WI38 (cell line): ENCODE measurements around the gene MPHOSPH8.

Source experiments
- H3K4me3 ChIP-seq: 2 replicates; pipeline ENCODE4 v1.5.1; 2011; ENCODE audit warnings: low read depth, mild to moderate bottlenecking, control low read depth, low read length
- CTCF ChIP-seq: IDR thresholded peaks from 2 replicates; pipeline ENCODE4 v1.5.1; 2012; ENCODE audit warnings: low read depth, mild to moderate bottlenecking, control low read depth, low read length

The MPHOSPH8 gene

DNA sequence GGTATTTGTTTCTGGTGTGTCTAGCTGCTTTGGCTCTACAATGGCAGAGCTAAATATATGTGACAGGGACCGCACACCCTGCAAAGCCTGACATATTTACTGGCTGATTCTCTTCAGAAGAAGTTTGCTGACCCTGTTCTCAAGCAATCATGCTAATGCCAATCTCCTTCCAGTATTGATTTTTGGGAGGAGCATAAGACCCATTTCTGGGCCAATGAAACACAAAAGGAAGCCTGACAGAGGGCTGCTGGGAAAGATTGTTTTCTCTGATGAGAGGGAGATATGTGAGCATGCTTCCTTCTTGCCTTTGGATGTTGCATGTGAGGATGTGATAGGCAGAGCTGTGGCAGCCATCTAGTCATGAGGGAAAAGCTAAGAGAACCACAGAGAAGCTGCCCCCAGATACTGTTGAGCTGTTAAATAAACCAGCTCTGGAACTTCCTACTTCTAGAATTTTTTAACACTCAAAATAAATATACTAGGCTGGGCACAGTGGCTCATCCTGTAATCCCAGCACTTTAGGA lies 40.7 kb upstream of the MPHOSPH8 start:
- H3K4me3 ChIP-seq = no peak overlapping the region
- no peak for TF ChIP-seq CTCF

DNA sequence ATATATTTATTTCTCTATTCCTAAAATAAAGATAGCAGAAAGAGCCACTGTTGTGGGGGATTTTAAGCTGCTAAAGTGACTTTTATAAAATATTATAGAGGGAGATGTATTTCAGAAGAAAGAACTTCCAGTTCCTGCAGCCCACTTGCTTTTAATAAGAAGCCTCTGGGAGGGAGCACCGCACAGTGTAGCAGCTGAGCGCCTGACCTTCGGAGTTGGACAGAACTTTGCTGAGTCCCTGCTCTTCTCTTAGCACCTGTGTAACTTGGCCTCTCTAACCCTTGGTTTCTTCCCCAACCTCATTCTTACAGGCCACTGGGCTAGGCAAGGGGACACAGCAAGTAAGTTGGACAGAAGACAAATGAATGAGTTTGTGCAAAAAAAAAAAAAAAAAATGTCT lies 37.4 kb upstream of the MPHOSPH8 start:
- no peak overlapping the region for H3K4me3 ChIP-seq
- TF ChIP-seq CTCF = no peak

DNA sequence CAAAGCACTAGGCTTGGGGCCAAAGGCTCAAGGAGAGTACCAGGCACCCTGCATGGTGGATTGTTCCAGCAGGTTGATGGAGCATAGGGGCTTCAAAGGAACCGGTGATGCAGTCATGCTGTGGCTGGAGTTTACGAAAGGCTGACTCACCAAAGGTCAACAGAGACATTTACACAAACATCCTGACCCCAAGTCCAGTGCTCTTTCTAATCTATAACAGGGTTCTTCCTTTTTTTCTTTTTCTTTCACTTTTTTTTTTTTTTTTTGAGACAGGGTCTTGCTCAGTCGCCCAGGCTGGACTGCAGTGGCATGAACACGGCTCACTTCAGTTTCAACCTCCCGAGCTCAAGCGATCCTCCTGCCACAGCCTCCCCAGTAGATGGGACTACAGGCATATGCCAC lies 36.5 kb upstream of the MPHOSPH8 start:
- TF ChIP-seq CTCF = no peak
- peak overlapping the region; percentile 22; the same call in 1 of the 2 replicates for H3K4me3 ChIP-seq

- peak overlapping the region; percentile 22; the same call in 1 of the 2 replicates for H3K4me3 ChIP-seq
- TF ChIP-seq CTCF = no peak
Observed at GRCh38 chr13:19597523-19597922, 35.9 kb upstream of the MPHOSPH8 start.

DNA sequence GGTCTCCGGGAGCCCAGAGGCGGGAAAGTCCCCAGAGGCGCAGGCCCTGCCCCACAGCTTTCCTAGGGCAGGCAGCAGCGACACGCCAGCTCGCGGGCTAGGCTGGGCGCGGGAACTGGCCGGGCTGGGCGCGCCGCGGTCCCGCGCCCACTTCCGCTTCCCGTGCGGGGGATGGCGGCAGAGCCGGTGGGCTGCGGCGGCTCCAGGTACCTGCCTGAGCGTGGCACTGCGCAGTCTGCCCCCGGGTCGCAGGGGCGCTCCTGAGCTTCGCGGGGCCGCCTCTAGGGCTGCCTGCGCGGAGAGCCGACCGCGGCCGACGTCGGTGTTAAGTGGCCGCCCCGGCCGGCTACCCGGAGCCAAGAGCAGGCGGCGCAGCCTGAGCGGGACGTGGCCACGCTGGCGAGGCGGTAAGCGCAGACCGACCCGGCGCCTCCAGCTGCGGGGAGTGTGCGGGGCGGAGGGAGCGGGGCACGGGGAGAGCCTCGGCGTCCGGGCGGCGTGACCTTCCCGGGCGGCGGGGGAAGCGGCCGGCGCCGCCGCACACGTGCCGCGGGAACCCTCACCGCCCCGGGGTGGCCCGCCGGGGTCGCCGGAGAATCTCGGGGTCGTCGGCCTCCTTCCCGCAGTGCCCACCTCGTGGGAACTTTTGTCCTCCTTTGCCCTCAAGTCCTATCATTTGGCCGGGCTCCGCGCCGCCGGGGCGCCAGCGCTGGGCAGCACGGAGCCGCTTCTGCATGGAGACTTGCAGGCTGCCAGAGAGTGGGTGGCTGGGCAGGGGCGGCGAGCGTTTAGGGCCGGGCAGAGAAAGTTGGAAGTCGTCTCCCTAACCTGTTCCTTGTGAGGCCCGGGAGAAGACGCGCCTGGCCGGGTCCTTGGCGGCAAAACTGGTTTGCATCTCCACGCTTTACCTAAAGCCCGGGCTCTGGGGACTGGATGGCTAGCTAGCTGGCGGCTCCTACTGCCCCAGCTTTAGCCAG lies 31.4 kb upstream of the MPHOSPH8 start:
- H3K4me3 ChIP-seq = peak overlapping the region; percentile 65
- TF ChIP-seq CTCF = 0 out of 2 replicates have a peak, but pooled peaks have one; percentile 2

DNA sequence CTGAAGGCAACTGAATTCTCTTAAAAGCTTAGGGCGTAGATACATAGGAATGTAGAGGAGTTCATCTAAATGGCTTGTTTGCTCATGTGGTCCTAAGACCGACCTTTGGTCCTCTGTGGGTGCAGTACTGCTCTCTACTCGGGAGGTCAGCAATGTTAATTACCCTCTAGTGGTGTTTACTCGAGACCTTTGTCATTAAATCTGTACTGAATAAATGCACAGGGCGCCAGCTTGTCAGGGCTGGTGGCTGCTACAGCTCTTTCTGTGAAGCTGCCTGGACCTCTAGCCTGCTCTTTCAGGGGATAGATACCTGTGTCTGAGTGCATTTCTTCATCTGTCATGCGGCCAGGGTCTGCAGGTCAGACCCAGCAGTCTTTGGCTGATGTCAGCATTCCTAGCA lies 29.2 kb upstream of the MPHOSPH8 start:
- TF ChIP-seq CTCF = no peak

More for the DNA sequence above, 29.2 kb upstream of the MPHOSPH8 start:
- H3K4me3 ChIP-seq = no peak overlapping the region
